GM12801 (cell line): ENCODE measurements around the gene MUCL3.

Experiments
- CTCF ChIP-seq: IDR thresholded peaks from one replicate; pipeline ENCODE4 v1.5.1; 2011; ENCODE audit warnings: control low read depth; ENCODE audit not compliant: insufficient read length; ENCODE audit errors: extremely low read depth

The MUCL3 gene

GRCh38 chr6:30983439-30983838 is 42.7 kb downstream of the MUCL3 start, which contains the start of gene MUC21:
Gene MUC21 (plus strand): TSS chr6:30983718. CDS start chr6:30983959, 241 bp downstream.
- no peak for TF ChIP-seq CTCF

DNA sequence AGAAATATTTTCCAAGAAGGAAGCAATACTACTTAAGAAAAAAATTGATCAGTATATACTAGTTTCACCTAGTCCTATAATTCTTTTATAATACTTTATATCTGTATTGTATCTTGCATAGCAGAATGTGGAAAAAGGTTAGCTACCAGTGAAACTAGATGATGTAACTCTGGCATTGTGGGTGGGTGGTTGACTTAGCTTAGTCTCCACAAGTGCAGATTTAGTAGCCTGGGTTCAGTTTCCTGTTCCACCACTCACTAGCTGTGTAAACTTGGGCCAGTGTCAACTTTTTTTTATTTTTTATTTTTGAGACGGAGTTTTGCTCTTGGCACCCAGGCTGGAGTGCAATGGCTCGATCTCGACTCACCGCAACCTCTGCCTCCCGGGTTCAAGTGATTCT is 44.7 kb downstream of the MUCL3 start:
- TF ChIP-seq CTCF: no peak

DNA sequence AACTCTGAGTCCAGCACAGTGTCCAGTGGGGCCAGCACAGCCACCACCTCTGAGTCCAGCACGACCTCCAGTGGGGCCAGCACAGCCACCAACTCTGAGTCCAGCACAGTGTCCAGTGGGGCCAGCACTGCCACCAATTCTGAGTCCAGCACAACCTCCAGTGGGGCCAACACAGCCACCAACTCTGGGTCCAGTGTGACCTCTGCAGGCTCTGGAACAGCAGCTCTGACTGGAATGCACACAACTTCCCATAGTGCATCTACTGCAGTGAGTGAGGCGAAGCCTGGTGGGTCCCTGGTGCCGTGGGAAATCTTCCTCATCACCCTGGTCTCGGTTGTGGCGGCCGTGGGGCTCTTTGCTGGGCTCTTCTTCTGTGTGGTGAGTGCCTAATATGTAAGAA is 46.5 kb downstream of the MUCL3 start:
- TF ChIP-seq CTCF: no peak

DNA sequence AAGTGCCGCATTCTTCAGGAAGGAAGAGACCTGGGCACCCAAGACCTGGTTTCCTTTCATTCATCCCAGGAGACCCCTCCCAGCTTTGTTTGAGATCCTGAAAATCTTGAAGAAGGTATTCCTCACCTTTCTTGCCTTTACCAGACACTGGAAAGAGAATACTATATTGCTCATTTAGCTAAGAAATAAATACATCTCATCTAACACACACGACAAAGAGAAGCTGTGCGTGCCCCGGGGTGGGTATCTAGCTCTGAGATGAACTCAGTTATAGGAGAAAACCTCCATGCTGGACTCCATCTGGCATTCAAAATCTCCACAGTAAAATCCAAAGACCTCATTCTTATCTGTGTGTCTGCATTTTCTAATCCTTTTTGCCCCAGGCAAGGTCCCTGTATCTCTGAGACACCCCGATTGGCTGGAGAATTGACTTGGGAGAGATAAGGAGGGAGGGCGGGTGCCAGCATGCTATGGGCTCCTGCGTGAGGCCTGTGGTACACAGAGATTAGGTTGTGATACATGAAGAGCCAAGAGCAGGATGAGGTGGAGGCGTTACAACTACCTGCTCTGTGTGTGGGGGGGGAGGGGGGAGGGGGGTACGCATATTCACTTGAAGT is 47.5 kb downstream of the MUCL3 start:
- no peak for TF ChIP-seq CTCF

DNA sequence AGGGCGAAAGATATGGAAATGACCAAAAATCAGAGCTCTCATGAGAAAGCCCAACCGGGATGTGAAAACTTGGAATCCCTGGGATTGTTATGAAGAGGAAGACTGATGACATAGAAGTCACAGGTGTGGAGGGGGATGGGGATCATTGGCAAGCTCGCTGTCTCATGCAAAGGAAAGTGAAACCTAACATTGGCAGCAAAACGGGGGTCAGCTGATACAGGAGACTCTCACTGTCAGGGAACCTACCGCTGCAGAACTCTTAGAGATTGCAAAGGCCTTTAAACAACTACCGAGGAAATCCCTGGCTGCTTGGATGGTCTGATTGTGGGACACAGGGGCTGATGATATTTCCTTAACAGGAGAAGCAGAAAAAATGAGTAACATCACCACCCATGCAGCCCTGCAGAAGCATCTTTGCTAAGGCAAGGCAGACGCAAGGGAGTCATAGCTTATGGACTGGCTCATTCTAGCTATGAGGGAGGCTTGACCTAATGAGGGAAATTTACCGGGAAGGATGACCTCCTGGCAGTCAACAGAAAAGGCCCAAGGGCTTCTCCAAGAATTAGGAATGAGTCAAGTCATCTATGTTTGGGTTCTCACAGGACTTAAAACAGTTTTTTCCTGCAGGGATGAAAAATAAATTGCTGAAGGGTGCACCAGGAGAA is 49.8 kb downstream of the MUCL3 start:
- TF ChIP-seq CTCF: no peak

DNA sequence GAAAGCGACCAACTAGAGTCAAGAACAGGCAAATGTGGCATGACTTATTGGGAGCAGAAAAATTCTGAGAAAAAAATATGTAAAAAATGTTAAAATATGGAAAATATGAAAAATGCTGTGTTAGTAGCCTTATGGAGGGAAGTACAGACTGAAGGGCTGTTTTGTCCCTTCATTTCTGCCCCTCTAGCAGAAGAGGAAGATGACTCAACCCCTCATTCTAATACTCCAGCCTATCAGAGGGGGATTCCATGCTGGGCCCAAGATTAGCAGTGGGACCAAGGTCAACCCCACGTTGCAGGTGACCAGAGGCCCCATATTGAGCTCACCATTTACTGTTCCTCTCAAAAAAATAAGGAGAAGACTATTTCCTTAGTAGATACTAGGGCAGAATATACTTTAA is 51.1 kb downstream of the MUCL3 start:
- TF ChIP-seq CTCF: no peak

DNA sequence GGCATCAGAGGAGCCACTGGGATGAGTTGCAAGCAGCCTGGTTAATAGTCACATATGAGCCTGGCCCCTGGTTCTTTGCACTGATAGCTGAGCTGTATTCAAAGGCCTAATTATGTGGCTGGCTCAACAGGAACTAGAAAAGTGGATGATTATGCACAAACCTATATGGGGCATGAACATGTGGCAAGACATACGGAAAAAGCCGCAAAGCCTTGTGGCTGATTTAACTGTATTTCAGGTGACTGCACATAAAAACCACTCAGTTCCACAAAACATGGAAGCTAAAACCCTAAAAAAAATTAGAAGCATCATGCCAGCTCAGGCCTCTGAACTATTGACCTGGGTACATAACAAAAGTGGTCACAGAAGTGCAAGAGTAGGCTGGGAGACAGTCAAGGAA is 56.5 kb downstream of the MUCL3 start:
- TF ChIP-seq CTCF: no peak

GRCh38 chr6:30998785-30999184 is 58.0 kb downstream of the MUCL3 start:
- TF ChIP-seq CTCF: no peak
